K562 (cell line): Measurements from ENCODE around the gene FHIT.

Experiments
- GABPA ChIP-seq: fragments of 200-800 bp; sonication (Bioruptor generic); conservative IDR thresholded peaks from 2 replicates; pipeline ENCODE4 v1.6.1; 2016; ENCODE audit warnings: low read depth, missing genetic modification characterization, missing compliant biosample characterization
- TF ChIP-seq, protein P1 (sequence below): sonication (generic); formaldehyde crosslinking; IDR thresholded peaks from 2 replicates; pipeline ENCODE4 v1.8.0; 2022; ENCODE audit warnings: mild to moderate bottlenecking, missing genetic modification reagents
- TF ChIP-seq, protein P2 (sequence below): fragments of 250-450 bp; sonication (Bioruptor Pico); IDR thresholded peaks from 2 replicates; pipeline ENCODE4 v1.5.1; 2021; ENCODE audit warnings: mild to moderate bottlenecking

DNA sequence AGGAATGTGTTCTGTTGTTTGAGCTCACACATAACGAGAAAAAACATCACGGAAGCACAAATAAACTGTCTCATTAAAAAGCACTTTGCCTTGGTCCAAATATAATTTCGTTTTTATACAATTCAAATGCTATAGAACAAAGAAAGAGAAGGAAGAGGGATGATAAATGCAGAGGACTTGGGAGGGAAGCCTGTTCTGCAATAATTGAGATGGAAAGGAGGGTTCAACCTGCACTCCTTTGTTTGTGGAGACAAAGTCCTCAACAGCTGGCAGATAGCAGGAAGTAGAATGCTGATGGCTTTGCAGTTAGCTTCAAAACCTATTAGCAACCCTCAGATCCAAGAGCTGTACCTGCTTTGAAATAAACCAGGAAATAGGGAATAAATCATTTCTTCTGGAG, 1010.8 kb downstream of the FHIT start:
- TF ChIP-seq, protein P1, sequence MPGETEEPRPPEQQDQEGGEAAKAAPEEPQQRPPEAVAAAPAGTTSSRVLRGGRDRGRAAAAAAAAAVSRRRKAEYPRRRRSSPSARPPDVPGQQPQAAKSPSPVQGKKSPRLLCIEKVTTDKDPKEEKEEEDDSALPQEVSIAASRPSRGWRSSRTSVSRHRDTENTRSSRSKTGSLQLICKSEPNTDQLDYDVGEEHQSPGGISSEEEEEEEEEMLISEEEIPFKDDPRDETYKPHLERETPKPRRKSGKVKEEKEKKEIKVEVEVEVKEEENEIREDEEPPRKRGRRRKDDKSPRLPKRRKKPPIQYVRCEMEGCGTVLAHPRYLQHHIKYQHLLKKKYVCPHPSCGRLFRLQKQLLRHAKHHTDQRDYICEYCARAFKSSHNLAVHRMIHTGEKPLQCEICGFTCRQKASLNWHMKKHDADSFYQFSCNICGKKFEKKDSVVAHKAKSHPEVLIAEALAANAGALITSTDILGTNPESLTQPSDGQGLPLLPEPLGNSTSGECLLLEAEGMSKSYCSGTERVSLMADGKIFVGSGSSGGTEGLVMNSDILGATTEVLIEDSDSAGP (CRISPR knock-in tag), result no peak
- TF ChIP-seq, protein P2, sequence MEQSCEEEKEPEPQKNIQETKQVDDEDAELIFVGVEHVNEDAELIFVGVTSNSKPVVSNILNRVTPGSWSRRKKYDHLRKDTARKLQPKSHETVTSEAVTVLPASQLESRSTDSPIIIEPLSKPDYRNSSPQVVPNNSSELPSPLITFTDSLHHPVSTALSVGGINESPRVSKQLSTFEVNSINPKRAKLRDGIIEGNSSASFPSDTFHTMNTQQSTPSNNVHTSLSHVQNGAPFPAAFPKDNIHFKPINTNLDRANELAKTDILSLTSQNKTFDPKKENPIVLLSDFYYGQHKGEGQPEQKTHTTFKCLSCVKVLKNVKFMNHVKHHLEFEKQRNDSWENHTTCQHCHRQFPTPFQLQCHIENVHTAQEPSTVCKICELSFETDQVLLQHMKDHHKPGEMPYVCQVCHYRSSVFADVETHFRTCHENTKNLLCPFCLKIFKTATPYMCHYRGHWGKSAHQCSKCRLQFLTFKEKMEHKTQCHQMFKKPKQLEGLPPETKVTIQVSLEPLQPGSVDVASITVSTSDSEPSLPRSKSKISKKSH (CRISPR knock-in tag), result no peak
- TF ChIP-seq GABPA (tag), result no peak
